WI38 (cell line): ENCODE data around the gene BZW2.

Experiments used
- H3K4me3 ChIP-seq: 2 replicates; pipeline ENCODE4 v1.5.1; 2011; ENCODE audit warnings: low read depth, mild to moderate bottlenecking, control low read depth, low read length
- TF ChIP-seq, protein P1 (sequence below): IDR thresholded peaks from 2 replicates; pipeline ENCODE4 v1.5.1; 2012; ENCODE audit warnings: low read depth, mild to moderate bottlenecking, control low read depth, low read length

BZW2 gene

GRCh38 chr7:16739863-16740622, 94.1 kb downstream of the BZW2 start:
- TF ChIP-seq, protein P1, sequence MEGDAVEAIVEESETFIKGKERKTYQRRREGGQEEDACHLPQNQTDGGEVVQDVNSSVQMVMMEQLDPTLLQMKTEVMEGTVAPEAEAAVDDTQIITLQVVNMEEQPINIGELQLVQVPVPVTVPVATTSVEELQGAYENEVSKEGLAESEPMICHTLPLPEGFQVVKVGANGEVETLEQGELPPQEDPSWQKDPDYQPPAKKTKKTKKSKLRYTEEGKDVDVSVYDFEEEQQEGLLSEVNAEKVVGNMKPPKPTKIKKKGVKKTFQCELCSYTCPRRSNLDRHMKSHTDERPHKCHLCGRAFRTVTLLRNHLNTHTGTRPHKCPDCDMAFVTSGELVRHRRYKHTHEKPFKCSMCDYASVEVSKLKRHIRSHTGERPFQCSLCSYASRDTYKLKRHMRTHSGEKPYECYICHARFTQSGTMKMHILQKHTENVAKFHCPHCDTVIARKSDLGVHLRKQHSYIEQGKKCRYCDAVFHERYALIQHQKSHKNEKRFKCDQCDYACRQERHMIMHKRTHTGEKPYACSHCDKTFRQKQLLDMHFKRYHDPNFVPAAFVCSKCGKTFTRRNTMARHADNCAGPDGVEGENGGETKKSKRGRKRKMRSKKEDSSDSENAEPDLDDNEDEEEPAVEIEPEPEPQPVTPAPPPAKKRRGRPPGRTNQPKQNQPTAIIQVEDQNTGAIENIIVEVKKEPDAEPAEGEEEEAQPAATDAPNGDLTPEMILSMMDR: no peak
- H3K4me3 ChIP-seq: no peak overlapping the region

- TF ChIP-seq, protein P1: no peak
- H3K4me3 ChIP-seq: no peak overlapping the region
Measured at GRCh38 chr7:16740623-16740953, 94.6 kb downstream of the BZW2 start.

GRCh38 chr7:16740996-16741395, 95.0 kb downstream of the BZW2 start:
- TF ChIP-seq, protein P1: no peak
- no peak overlapping the region for H3K4me3 ChIP-seq

- TF ChIP-seq, protein P1: no peak
- no peak overlapping the region for H3K4me3 ChIP-seq
Measured at GRCh38 chr7:16741676-16742075, 95.7 kb downstream of the BZW2 start.

GRCh38 chr7:16742547-16742946, 96.6 kb downstream of the BZW2 start:
- TF ChIP-seq, protein P1: no peak
- no peak overlapping the region for H3K4me3 ChIP-seq

- TF ChIP-seq, protein P1: no peak
- H3K4me3 ChIP-seq: no peak overlapping the region
Measured at GRCh38 chr7:16743236-16743635, 97.3 kb downstream of the BZW2 start.

GRCh38 chr7:16744518-16745250, 98.7 kb downstream of the BZW2 start:
- TF ChIP-seq, protein P1: no peak
- H3K4me3 ChIP-seq: no peak overlapping the region
